VCaP (cell line): Measurements from ENCODE around the gene HAPSTR1.

Experiments used
- H3K27ac ChIP-seq: fragments of 450-650 bp; 2 replicates; pipeline ENCODE4 v1.5.1; 2017
- CTCF ChIP-seq: fragments of 450-650 bp; conservative IDR thresholded peaks from 2 replicates; pipeline ENCODE4 v1.5.1; 2017; ENCODE audit warnings: mild to moderate bottlenecking, moderate library complexity

HAPSTR1 gene

DNA sequence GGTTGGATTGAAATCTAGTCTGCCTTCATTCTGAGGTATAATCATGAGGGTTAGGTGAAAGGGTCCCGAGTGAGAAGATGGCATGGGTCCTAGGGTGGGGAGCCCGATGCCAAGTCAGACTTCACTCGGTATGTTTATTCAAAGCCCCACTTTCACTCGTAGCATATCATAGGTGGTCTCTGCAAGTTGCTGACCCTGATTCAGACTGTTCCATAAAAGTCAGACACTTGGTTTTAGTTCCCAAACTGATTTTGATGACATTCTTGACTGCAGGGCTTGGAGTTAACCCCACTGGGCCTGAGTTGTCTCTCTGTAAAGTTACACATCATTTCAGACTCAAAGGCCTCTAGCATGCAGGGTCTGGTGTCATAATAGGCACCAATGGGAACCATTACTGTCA, 17.8 kb downstream of the HAPSTR1 start:
- no peak overlapping the region for H3K27ac ChIP-seq

DNA sequence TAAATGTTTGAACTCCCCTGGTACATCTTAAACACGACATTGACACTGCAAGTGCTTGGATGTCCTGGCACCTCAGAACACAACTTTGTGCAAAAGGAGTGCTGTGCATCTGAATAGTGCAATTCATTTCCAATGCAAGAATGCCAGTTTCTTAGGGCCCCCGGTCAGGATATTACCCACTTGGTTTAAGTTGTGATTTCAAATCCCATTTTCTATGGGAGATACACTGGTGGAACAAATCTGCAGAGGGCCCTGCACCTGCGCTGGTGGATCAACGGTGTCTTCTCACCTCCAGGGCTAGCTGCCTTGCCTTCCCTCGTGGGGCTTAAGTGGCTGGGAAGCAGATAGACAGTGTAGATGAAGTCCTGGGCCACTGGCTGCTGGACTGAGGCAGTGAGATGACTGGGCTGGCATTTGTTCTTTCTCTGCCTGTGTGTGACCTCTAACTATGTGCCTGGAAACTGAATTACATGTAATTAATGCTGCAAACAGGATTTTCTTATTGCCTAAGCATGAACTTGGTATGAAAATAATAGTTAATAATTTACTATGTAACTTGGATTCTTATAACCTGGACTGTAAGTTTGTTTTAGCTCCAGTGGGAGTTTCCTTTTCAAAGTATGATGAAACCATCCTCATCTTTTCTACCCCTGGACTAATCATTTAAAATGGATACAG, 20.9 kb downstream of the HAPSTR1 start:
- no peak for TF ChIP-seq CTCF

More for the DNA sequence above, 17.8 kb downstream of the HAPSTR1 start:
- TF ChIP-seq CTCF, result no peak

DNA sequence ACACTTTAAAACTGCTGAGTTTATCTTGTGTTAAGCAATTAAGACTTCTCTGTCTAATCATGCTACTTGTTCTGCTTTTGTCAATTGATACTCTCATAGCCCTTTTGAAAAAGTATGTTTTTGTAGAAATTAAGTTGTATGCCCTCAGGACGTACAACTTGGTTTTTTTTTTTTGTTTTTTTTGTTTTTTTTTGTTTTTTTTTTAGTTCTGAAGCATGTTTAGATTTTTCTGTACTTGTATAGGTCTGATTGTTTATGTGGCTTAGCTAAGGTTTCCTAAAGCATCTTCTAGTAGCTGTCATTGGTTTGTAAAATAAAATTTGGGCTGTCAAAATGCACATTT, 21.4 kb downstream of the HAPSTR1 start:
- peak overlapping the region; percentile 59 for H3K27ac ChIP-seq
- TF ChIP-seq CTCF, result no peak

More for the DNA sequence above, 20.9 kb downstream of the HAPSTR1 start:
- peak overlapping the region; percentile 59 for H3K27ac ChIP-seq

- no peak overlapping the region for H3K27ac ChIP-seq
- TF ChIP-seq CTCF, result no peak
These were observed 22.3 kb downstream of the HAPSTR1 start for GRCh38 chr16:9113707-9114106.

DNA sequence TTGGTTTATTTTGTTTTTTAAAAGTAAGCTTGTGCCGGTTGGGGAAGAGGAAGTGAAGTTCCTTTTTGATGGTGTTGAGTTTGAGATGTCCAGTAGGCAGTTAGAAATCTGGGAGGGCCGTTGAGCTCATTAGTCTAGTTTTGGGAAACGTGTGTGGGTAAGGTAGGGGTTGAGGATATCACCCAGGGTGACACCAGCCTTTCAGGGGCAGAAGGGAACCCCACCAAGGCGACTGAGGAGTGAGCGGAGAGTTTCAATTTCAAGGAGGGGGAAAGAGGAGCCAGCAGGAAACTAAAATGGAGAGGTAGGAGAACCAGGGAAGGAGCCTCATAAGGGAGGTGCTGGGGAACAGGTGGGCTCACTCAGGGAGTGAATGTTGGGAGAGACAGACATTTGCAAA, 22.7 kb downstream of the HAPSTR1 start:
- no peak for TF ChIP-seq CTCF
- H3K27ac ChIP-seq, result no peak overlapping the region

- TF ChIP-seq CTCF, result no peak
- H3K27ac ChIP-seq, result no peak overlapping the region
These were observed 23.4 kb downstream of the HAPSTR1 start for GRCh38 chr16:9114842-9115241.

DNA sequence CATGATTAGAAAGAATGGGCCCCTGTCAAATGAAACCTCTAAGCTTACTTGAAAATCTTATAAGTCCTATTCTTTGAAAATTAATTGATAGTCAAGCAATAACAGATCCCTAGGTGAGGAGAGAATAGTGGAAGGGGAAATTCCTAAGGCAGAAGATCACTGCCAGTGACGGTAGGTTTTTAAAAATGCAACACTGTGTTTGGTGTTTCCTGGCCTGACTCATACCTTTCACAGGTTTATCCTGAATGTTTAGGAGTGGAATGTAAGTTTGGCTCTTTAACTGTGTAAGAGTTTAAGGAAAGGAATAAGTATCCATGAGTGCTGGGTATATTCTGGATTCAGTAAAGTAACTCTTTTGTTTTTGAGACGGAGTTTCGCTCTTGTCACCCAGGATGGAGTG, 23.8 kb downstream of the HAPSTR1 start:
- no peak for TF ChIP-seq CTCF
- H3K27ac ChIP-seq, result no peak overlapping the region
